Limb (tissue), 2 donors: Measurements from ENCODE around the gene GRM2.
A peak's percentile ranks its signal among the peaks of the same experiment; 100 is the strongest.

ENCODE experiments used
- DNase-seq, 2 donors: peaks; one replicate each; pipeline ENCODE4 v3.0.0-alpha.2; 2016; ENCODE audit errors: extremely low spot score in 2 of 2

The GRM2 gene

DNA sequence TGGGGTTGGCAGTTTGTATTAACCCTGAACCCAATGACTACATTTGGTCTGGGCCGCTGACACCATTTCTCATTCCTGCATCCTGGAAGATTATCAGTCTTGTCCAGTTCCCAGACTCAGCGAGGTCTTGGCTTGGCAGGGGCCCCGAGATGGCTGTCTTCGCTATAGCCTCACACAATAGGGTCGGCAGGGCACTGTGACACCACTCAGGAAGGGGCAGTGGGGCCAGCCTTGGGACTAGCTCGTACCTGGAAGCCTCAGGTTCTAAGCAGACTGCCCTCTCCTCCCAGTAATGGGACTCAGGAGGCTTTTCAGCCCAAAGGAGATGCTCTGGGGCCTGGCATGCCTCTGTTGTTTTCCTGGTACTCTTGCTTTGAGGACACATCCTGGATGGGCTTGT is 26.7 kb upstream of the GRM2 start:
- DNase-seq, result no peak

DNA sequence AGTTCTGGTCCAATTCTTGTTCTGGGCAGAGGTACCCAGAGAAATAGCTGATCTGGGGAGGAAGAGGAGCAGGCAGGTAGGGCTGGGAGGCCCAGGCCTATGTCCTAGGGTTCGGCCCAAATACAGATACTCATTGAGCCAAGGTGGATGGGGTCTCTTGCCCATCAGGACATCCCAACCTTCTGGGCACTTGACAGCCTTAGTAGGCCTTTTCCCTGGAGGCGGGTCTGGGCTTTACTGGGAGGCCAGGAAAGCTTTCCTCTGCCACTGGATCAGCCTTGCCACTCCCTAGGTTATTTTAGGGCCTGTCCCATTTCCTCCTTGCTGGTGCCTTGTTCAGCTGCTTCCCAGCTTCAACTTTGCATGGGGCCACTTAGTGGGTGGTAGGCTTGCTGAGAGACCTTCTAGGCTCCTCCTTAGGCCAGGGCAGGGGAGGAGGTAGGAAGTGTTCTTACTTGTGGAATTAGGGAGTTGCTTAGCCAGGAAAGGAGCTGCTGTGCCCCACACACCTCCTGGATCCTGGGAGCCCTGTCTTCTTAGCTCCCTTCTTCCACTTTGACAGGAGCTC is 26.1 kb upstream of the GRM2 start:
- no peak for DNase-seq

DNA sequence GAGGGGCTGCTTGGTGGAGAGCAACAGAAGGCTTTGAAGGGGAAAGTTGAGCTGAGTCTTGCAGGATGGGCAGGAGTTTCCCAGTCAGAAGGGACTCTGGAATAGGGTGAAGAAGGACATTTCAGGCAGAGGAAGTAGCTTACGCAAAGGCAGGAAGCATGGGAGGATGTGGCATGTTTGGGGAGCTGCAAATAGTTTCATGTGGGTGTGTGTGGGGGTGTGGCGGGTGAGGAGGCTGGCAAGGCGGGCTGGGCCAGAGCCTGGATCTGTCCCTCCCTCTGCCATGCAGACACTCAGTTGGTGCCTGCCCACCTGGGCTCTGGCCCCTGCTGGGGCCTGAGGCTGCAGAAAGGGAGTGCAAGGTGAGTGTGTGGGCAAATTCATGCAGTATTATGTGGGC is 25.4 kb upstream of the GRM2 start:
- DNase-seq, result no peak

DNA sequence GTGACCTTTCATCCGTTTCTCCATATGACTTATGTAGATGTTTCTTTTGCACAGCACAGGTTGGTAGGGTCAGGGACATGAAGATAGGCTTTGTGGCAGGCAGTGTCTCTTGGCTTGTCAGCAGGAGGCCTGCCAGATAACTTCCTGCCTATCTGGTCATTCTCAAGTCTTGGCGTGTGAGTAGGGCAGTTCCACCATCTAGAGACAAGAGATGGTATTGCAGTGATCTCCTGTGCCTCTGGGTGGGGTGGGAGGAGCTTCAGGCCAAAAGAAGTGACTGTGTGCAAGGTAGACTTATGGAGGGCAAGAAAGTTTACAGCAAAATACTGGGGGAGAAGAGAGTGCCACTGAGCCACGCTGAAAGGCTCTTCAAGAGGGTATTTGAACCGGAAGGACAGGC is 24.8 kb upstream of the GRM2 start:
- DNase-seq, result peak; percentile 69 to 70

DNA sequence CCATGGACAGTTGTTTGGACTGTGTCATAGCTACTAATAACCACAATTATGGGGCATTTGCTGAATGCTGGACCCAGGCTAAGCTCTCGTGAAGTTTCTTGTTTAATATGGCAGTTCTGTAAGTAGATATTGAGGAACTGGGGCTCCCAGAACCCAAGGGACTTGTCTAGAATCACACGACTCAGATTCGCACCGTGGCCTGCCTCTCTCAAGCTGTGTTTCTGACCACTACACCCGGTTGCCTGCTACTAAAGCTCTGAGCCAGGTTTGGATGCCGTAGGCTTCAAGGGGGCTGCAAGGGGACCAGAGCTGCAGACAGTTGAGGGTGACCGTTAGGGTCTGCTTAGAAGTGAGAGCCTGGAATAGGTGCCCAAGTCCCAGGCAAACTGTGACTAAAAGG is 24.3 kb upstream of the GRM2 start:
- DNase-seq, result no peak

DNA sequence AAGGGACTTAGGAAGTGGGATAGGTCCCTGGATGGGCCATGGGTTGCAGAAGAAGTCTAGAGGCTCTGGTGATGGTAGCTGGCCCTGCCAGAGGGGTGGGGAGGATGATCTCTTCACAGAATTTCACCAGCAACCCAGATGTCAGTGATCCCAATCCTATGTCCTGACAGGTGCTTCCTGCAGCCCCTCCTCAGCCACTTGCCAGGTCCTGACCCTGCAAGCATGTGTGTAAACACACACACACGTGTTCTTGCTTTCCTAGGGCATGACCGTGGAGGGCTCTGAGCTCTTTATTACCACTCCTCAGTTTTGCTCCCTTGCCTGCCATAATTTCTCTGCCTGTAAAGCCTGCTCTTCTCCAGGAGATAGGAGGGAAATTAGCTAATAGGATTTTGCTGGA is 23.3 kb upstream of the GRM2 start:
- no peak for DNase-seq

DNA sequence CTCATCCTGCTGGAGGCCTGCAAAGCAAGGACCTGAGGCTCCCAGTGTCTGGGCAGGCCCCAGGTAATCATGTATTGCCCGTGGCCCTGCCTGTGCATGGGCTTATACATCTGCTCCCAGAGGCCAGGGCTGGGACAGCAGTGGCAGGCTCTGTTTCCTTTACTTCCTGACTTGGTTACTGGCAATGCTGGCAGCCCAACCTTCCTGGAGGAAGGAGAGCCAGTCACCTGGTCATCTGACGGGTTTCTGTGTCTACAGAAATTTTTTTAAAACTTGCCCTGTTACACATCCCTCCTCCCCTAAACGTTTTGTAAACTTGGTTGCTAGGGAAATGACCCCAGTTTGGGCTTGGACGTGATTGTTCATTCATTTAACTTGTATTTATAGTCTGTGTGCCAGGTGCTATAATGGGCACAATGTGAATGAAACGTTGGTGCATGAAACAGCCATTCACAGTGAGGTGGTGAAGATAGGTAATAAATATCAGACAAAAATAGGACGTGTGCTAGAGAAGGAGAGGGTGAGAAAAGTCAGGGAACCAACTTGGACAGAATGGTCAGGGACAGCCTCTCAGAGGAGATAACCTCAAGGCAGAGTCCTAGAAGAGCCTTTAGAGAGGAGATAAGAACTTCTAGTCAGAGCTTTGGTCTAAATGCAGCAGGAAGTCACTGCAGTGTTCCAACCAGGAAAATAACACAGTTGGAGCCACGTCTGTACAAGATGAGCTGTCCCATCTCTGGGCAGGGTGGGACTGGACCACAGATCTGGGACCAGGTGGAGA is 21.7 kb upstream of the GRM2 start:
- no peak for DNase-seq

DNA sequence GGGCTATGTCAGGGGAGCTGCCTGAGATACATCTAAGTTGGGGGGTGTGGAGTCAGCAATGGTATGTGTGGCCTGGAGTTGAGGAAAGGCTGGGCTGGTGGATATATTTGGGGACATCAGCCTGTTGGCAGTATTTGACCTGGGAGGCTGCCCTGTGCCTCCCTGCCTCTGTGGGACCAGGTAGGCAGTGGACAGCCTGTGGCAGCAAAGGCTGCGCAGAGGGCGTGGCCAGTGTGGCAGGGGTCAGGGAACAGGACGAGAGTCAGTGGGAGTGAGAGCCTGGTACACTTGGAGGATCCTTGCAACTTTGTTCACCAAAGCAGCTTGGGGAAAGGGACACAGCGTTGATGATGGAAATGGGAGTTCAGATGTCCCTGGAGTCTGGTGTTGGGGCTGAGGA is 20.8 kb upstream of the GRM2 start:
- DNase-seq, result no peak

DNA sequence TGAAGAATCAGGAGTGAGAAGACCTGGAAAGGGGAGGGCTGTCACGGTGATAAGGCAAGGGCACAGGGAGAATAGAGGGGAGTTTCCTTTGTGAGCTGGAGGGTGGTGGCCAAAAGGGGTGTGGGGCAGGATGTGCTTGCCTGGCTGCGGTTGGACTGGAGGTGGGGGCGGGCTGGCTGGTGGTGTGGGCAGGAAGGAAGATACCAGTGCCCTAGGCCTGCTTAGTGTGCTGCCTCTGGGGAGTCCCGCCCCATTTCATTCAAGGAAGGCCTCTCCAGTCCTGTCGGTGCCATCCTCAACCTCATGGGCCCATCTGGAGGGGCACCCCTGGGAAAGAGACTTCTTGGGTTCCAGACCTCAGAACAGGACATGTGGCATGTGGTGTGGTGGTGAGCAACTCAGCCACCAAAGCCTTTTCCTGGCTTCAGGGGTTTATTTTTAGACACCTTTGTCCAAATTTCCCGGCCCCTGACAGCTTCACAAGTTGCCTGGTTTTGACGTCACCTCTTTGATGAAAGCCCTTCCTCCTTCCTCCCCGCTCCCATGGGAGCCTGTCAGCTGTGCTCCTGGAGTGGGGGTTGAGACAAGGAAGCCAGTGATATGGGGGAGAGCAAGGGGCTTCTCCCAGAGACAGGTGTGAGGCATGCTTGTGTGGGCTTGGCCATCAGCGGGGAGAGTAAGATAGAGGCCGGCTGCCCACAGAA is 20.2 kb upstream of the GRM2 start:
- no peak for DNase-seq

DNA sequence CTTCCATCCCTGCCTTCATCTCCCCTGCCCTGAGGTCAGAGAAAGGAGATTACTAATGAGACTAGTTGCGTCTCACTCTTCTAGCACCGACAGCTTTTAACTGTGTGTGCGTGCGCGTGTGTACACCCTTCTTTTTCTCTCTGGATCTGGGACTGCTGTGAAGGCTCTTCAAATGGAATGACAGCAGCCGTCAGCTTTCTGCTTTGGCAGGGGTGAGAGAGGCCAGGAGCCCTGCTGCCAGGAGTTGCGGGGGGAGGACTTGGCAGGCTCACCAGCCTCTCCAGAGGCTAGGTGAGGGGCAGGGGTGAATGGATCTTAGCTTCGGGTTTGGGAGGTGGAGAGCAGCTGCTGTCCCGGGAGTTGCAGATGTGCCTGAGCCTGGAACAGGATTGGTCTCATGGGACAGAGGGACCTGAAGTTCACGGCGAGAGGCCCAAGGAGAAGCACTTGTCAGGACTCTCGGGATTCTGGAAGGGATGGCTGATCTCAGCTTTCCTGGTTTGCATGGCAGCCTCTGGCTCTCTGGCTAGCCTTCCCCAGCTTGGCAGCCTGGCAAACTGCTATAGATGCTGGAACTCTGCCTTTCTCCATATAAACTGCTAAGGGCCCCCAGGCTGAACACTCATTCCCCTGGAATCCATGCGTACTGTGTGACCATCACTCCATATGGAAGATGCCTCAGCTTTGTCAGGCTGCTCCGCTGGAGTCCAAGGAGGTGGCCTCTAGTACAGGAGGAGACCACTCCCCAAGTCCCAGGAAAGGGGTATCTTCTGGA is 19.2 kb upstream of the GRM2 start:
- DNase-seq, result no peak

DNA sequence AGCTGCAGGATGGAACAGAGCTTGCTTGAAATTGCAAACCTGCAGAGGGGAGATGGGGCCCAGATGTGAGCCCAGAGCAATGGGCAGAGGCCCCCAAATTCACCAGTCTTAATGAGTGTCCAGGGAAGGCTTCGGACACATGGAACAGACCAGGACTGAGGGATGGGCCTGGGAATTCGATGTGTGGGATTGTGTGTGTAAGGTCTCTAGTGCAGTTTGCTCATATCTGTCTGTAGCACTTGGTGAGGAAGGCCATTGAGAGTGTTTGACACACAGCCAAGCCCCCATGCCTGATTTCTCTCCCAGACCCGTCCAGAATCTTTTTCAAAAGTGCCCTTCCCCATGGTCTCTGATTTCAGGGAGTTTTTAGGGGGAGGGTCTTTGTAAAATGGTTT is 18.7 kb upstream of the GRM2 start:
- DNase-seq, result no peak

DNA sequence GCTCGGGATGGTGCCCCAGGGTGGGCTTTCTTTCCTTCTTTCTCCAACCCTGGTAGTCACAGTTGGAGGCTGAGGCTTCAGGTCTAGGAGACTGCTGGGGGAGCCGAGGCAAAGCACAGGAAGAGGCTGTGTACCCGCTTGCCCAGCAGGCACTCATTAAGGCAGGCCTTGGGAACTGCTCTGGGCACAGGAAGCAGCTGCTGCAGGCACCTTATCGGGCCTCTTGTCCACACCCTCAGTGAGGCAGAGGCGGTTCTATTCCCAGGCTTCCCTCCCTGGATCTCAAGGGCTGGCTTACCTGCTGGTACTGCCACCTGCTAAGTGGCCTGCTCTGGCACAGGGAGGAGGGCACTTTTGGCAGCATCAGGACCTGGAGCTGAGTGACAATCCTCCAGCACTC is 15.8 kb upstream of the GRM2 start:
- no peak for DNase-seq

DNA sequence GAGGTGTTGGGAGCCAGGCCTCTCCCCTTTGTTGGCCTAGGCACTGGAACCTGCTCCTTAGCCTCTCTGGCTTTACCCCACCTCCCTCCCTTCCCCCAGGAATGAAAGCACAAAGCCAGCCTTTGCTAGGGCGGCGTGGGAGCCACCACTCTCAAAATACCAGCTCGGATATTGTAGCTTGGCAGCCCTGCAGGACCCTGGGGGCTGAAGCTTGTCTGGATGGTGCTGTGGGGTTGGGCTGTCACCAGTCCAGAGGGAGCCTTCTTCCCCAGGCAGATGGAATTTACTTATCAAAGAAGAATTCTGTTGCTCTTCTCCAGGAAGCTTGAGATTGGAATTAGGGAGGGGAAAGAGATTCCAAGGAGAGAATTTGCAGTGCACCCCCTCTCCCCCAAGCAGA is 14.9 kb upstream of the GRM2 start:
- no peak for DNase-seq

DNA sequence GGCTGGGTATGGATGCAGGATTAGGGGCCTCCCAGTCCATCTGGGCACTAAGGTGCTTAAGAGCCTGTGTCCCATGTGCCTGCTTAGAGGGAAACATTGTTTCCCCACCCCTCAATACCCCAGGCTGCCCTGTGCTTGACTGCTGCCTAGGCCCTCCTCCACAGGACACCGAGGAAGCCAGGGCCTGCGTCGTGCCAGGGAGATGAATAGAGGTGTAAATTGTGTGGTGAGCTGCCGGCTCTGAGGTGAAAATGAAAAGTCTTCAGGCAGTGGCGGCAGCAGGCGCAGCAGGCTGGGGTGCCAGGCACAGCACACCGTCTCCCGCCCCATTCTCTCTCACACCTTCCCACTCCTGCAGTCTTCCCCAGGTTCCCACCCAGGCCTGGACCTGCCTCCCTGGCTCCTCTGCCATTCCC is 13.9 kb upstream of the GRM2 start:
- no peak for DNase-seq

DNA sequence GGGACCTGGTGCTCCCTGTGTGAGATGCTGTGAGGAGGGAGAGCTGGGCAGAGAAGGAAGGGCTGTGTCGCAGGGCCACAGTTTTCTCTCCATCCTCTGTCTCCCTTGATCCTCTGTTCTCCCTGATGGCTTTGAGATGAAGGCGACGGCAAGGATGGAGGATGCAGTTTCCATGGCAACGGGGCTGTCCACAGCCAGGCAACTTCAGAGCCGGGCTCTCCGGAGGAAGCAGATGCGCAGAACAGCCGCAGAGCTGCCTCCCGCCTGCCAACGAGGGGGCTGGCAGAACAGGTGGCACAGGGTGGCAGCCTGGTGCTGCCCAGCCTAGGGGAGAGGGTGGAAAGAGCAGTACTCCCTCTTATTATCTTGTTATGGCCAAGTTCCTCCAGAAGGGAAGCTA is 9.9 kb upstream of the GRM2 start:
- no peak for DNase-seq

DNA sequence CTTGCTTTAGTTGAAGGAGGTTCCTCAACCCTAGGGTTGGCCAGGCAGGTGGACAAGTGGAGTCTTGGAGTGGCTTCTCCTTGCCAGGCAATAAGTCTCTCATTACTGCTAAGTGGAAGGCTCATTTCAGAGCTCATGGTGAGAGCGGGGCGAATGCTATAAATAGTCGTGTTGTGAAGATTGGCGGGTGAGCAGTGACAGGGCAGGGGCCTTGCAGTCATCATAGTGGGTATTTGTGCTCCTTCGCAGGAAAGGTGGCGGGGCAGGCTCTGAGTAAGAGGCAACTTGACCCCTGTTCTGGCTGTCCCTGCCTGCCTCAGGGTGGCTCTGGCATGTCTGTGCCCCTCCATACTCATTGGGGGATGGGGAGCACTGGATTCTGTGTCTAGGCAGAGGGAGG is 8.7 kb upstream of the GRM2 start:
- DNase-seq, result no peak

DNA sequence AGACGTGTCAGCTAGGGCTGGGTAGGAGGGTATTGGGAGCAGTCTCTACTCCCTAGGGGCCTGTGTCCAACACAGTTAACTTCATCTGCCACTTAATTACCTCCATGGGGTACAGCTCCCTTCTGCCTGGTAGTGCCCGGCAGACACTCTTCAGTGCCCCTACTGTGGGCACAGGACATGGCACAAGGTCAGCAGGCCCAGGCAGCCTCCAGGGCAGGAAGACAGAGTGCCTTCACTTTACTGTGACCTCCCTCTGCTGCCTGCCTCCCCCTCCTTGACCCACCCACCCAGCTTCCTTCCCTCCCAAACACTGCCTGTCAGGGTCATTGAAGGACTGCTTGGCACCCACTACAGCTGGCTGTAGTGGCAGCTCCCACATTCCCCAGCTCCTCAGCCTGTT is 6.5 kb upstream of the GRM2 start:
- DNase-seq, result no peak

DNA sequence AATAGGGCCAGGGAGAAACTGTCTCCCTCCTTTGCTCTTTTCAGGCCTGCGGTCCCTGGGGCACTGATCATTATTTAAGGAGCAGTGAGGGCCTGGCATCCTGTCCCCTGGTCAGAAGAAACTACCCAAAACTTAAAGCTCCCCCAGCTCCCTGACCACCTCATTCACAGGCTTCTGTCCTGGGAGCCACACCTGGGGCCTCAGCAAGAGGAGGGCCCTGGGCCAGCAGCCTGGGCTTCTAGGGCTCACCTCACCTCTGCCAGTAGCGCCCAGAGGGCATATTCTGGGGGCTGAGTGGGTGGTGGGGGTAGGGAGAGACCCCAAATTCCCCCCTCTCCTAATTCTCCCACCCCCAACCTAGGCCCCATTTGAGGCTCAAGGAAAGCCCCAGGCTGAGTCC is 4.7 kb upstream of the GRM2 start:
- DNase-seq, result no peak

DNA sequence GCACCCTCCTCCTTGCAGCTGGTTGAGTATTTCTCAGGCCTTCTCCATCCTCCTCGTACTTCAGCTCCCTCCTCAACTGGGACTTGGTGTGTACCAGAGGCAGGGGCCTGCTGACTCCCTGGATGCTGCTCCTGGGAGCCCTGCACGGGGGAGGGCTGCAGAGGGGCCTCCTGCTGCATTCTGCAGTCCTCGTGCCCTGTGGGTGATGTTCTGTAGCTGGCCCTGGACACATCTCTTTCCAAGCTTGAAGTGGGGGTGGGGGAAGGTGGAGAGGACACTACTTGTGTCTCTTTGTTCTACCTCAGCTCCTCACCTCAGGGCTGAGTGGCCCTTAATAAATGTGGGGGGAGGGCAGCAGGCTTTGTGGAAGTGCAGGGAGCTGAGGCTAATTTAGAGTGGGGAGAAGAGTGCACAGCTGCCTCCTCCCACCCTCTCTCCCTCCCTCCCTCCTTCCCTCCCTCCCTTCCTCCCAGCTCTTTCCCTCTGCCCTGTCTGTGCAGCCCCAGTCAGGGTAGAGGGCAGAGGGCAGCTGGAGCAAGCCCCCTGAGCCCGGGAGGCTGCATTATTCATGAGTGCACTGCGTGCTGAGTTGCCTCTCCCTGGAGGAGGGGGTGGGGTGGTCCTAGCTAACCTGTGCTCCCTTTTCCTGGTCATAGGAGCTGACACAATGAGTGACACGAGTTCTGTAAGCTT is 3.7 kb upstream of the GRM2 start:
- DNase-seq, result no peak

DNA sequence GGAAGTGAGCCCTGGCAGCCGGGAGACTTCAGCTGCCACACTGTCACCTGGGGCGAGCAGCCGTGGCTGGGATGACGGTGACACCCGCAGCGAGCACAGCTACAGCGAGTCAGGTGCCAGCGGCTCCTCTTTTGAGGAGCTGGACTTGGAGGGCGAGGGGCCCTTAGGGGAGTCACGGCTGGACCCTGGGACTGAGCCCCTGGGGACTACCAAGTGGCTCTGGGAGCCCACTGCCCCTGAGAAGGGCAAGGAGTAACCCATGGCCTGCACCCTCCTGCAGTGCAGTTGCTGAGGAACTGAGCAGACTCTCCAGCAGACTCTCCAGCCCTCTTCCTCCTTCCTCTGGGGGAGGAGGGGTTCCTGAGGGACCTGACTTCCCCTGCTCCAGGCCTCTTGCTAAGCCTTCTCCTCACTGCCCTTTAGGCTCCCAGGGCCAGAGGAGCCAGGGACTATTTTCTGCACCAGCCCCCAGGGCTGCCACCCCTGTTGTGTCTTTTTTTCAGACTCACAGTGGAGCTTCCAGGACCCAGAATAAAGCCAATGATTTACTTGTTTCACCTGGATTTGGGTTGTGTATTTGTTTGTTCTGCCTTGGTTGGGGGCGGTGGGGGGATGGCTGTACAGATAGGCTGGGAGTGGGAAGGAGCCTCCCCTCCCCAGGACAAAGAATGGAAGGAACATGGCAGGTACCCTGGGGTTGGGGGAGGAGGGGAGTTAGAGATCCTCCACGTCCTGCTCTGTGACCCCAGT is 2.9 kb upstream of the GRM2 start:
- no peak for DNase-seq

DNA sequence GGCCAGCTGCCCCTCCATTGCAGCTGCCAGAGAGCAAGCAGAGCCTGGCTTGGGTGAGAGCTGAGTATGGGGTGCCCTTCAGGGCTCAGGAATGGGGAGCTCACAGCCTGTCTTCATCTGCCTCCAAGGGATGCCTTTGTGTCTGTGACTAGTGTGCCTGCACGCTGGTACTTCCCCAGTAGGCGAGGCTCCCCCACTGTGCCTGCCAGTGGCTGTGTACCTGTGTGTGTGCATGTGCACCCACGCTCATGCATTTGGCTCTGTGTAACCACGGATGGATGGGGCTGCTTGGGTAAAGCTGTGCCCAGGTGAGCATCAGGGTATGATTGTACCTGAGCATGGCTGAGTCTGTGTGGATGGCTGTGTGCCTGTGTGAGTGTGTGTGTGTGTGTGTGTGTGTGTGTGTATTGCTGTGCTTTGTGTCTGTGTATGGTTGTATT is 2.3 kb upstream of the GRM2 start:
- no peak for DNase-seq
